Measurements from ENCODE around the gene SUCLG1.
A peak's percentile ranks its signal among the peaks of the same experiment; 100 is the strongest.
"Not testable (repeated sequence)": the region's sequence is repeated elsewhere in the genome, so short reads cannot be mapped to it uniquely, and the experiment has no call there.

Gene SUCLG1

GRCh38 chr2:84417453-84418145 lies 41.5 kb downstream of the SUCLG1 start:
- peak; percentile 54 for DNase-seq

DNA sequence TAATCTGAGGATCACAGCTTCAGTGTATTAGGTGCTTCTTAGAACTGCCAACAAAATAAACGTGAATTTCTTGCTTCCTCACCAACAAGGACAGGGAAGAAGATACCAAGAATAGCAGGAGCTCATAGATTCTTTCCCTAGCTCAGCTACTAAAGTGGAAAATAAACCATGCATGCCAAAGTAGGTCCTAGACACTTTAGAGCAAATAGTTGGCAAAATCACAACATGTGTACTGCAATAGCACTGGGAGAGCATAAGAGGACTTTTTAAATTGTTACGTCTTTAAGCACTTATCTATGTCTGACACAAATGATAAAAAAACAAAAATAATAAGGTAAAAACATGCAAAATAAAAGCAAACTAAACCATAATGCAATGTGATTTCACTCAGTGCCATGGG lies 49.5 kb downstream of the SUCLG1 start:
- no peak for DNase-seq

GRCh38 chr2:84402111-84402510 lies 57.0 kb downstream of the SUCLG1 start:
- DNase-seq, result not testable (repeated sequence)

- DNase-seq, result not testable (repeated sequence)
Measured at GRCh38 chr2:84399839-84400238, 59.2 kb downstream of the SUCLG1 start.

- peak; percentile 91 for DNase-seq
Measured at GRCh38 chr2:84395820-84396219, 63.3 kb downstream of the SUCLG1 start.

GRCh38 chr2:84394628-84395027 lies 64.5 kb downstream of the SUCLG1 start:
- no peak for DNase-seq

DNA sequence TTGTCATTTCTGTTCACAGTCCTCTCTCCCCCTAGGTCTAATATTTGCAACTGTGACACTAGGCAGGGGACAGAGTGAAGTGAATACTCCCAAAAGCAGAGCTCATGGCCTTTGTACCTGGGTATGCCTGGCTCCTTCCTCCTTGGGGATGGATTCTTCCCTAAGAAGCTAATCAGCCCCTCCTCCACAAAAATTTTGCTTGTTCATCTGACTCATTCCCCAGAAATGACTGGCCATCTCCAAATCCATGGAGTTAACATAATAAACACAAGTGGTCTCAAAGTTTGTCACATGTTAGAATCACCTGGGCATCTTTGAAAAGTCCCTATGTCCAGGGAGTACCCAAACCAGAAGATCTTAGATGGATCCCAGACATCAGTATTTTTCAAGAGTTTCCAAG lies 65.3 kb downstream of the SUCLG1 start:
- DNase-seq, result peak; percentile 49

DNA sequence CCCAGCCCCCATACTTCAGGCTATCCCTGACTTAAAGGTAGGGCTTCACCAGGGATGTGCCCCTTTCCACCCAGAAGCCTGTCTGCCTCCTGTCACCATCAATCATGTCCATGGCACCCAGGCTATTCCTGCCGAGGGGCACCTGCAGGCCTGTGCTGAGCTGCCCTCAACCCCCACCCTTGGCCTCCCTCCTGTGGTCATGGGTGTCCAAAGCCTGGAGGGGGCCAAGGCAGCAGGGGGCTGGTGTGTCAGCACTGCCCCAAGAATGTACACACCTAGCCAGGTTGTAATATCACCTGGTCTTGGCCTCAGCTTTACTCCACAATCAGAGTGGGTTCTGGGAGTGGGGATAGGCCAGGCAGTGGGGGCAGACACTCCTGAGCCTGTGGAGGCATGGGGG lies 69.3 kb downstream of the SUCLG1 start:
- no peak for DNase-seq

GRCh38 chr2:84388921-84389490 lies 70.1 kb downstream of the SUCLG1 start:
- DNase-seq, result no peak

- peak; percentile 40 for DNase-seq
Measured at GRCh38 chr2:84388133-84388532, 70.9 kb downstream of the SUCLG1 start.

GRCh38 chr2:84386336-84387040 lies 72.6 kb downstream of the SUCLG1 start:
- DNase-seq, result no peak

DNA sequence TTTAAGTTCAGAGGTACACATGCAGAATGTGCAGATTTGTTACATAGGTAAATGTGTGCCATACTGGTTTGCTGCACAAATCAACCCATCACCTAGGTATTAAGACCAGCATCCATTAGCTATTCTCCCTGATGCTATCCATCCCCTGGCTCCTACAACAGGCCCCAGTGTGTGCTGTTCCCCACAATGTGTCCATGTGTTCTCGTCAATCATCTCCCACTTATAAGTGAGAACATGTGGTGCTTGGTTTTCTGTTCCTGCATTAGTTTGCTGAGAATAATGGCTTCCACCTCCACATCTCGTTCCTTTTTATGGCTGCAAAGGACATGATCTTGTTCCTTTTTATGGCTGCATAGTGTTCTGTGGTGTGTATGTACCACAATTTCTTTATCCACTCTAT lies 75.8 kb downstream of the SUCLG1 start:
- no peak for DNase-seq

DNA sequence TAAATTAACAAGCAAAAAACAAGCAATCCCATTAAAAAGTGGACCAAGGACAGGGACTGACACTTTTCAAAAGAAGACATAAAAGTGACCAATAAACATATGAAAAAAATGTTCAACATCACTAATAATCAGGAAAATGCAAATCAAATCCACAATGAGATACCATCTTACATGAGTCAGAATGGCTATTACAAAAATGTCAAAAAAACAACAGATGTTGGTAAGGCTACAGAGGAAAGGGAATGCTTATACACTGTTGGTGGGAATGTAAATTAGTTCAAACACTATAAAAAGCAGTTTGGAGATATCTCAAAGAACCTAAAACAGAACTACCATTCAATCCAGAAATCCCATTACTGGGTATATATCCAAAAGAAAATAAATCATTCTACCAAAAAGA lies 78.2 kb downstream of the SUCLG1 start:
- DNase-seq, result no peak

- DNase-seq, result no peak
Measured at GRCh38 chr2:84378960-84379359, 80.1 kb downstream of the SUCLG1 start.

DNA sequence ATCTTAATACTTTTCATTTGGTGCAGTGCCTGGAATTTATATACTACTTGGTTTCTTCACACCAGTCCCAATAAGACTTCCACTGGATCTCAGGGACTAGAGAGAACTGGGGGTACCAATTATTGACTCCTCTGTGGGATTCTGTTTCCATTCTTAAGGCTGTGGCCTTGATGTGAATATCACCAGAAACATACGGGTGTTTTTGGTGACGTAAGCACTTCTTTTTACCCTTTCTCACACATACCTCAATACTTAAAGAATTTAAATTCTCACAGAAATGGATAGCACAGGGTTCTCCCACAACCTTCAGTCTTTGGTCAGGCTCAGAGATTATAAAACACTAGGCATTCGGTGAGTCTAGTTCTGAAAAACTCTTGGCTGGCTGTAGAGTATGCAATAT lies 84.1 kb downstream of the SUCLG1 start:
- no peak for DNase-seq

DNA sequence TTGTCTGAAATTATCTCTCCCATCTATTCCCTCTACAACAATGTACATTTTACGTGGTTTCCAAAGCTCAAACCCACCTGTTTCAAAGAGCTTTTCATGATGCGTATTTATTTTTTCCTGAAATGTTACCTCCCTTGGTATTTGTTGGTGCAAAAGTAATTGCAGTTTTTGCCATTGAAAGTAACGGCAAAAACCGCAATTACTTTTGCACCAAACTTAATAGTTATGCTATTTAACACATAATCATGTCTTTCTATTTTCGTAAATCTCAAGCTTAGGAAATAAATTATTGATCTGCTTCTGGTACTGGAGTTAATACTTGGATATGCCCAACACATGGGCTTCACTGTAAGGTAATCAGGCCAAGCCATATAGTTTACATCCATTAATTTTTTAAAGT lies 85.2 kb downstream of the SUCLG1 start:
- no peak for DNase-seq
